SK-N-SH (cell line): ENCODE measurements around the gene PIP5K1C. TPM values are rescaled to one million over a fixed set of nuclear protein-coding genes. Genes with fewer than 3 reads are reported as not detected.

Experiments used
- CTCF ChIA-PET: fragments of 300-600, 350-600 bp; formaldehyde crosslinking; extraction: SDS; loops from one replicate; lab custom pipeline; 2021; lab: Yijun Ruan, JAX
- POLR2A ChIA-PET: fragments of 350-600 bp; sonication (Branson Sonifier 250); formaldehyde crosslinking; extraction: SDS; loops from one replicate; lab custom pipeline; 2020; ENCODE audit warnings: antibody characterized with exemption, inconsistent platforms; lab: Yijun Ruan, JAX
- DNase-seq: peaks from one replicate; pipeline ENCODE4 v3.0.0; 2012
- H2AFZ ChIP-seq: fragments of 200-600 bp; sonication (generic); 2 replicates; pipeline ENCODE4 v1.8.1; 2016; ENCODE audit warnings: antibody characterized with exemption, mild to moderate bottlenecking, low read depth
- H3F3A ChIP-seq: fragments of 200-600 bp; sonication (generic); replicated peaks from 2 replicates; pipeline ENCODE3; 2016; ENCODE audit warnings: antibody characterized with exemption, mild to moderate bottlenecking; ENCODE audit not compliant: insufficient read depth
- H3K27ac ChIP-seq, 2 experiments: fragments of 200-500 bp in 1 of 2; fragments of 200-600 bp in 1 of 2; sonication (Bioruptor generic) in 1 of 2; sonication (generic), shearing (Covaris generic) in 1 of 2; 2 replicates each; pipeline versions ENCODE4 v1.5.1 to v1.6.1; 2014 to 2016; ENCODE audit warnings: low read depth in 2 of 2, inconsistent platforms in 1 of 2, low read length in 1 of 2, mild to moderate bottlenecking in 1 of 2, mixed read lengths in 1 of 2
- H3K27me3 ChIP-seq: fragments of 200-600 bp; sonication (generic), shearing (Covaris generic); 2 replicates; pipeline ENCODE4 v1.6.1; 2016; ENCODE audit warnings: mixed run types; ENCODE audit not compliant: insufficient read depth
- H3K36me3 ChIP-seq, 2 experiments: fragments of 200-500 bp in 1 of 2; fragments of 200-600 bp in 1 of 2; sonication (Bioruptor generic) in 1 of 2; sonication (generic) in 1 of 2; replicated peaks in 1 of 2; 2 replicates each; pipeline versions ENCODE3 to v1.5.1; 2014 to 2016; ENCODE audit warnings: low read length in 1 of 2, mild to moderate bottlenecking in 1 of 2; ENCODE audit not compliant: insufficient read depth in 2 of 2, control insufficient read depth in 1 of 2
- H3K4me1 ChIP-seq, 2 experiments: fragments of 200-500 bp in 1 of 2; fragments of 200-600 bp in 1 of 2; sonication (Bioruptor generic) in 1 of 2; sonication (generic), shearing (Covaris generic) in 1 of 2; 2 replicates each; pipeline versions ENCODE4 v1.5.1 to v1.6.1; 2014 to 2016; ENCODE audit warnings: low read depth in 1 of 2, low read length in 1 of 2, mixed run types in 1 of 2; ENCODE audit not compliant: insufficient read depth in 2 of 2, control insufficient read depth in 1 of 2
- H3K4me2 ChIP-seq: fragments of 200-600 bp; sonication (generic), shearing (Covaris generic); 2 replicates; pipeline ENCODE4 v1.6.1; 2017; ENCODE audit warnings: mixed run types
- H3K4me3 ChIP-seq, 2 experiments: fragments of 200-500 bp in 1 of 2; fragments of 200-600 bp in 1 of 2; sonication (Bioruptor generic) in 1 of 2; sonication (generic), shearing (Covaris generic) in 1 of 2; 2 replicates each; pipeline versions ENCODE4 v1.5.1 to v1.8.1; 2014 to 2016; ENCODE audit warnings: low read depth in 2 of 2, inconsistent platforms in 1 of 2, low read length in 1 of 2, mild to moderate bottlenecking in 1 of 2, mixed read lengths in 1 of 2, moderate library complexity in 1 of 2
- H3K79me2 ChIP-seq: fragments of 200-600 bp; sonication (generic); 2 replicates; pipeline ENCODE4 v1.8.1; 2017; ENCODE audit warnings: mild to moderate bottlenecking; ENCODE audit not compliant: insufficient read depth
- H3K9ac ChIP-seq: fragments of 200-600 bp; sonication (generic); 2 replicates; pipeline ENCODE4 v1.6.1; 2017; ENCODE audit warnings: mixed run types
- H3K9me2 ChIP-seq: fragments of 200-600 bp; sonication (generic); 2 replicates; pipeline ENCODE4 v1.6.1; 2017; ENCODE audit warnings: mixed run types
- H3K9me3 ChIP-seq: fragments of 200-600 bp; sonication (generic); 2 replicates; pipeline ENCODE4 v1.6.1; 2017; ENCODE audit warnings: mixed run types, mild to moderate bottlenecking, moderate library complexity
- H4K20me1 ChIP-seq: fragments of 200-600 bp; sonication (generic); 2 replicates; pipeline ENCODE4 v1.6.1; 2017; ENCODE audit warnings: mild to moderate bottlenecking, mixed run types; ENCODE audit not compliant: insufficient read depth
- CHD2 ChIP-seq: fragments of 150-350 bp; IDR thresholded peaks from 2 replicates; pipeline ENCODE4 v1.6.1; 2018; ENCODE audit warnings: low read length; ENCODE audit not compliant: partially characterized antibody
- ELF1 ChIP-seq: IDR thresholded peaks from 2 replicates; pipeline ENCODE4 v1.4.0; 2012
- EZH2phosphoT487 ChIP-seq: fragments of 200-600 bp; sonication (generic); IDR thresholded peaks from 2 replicates; pipeline ENCODE4 v1.6.1; 2017; ENCODE audit warnings: low read depth, mixed run types, mild to moderate bottlenecking, antibody characterized with exemption, moderate library complexity, borderline replicate concordance
- FOSL2 ChIP-seq: IDR thresholded peaks from 2 replicates; pipeline ENCODE4 v1.4.0; 2012; ENCODE audit warnings: low read depth, mild to moderate bottlenecking, moderate library complexity, borderline replicate concordance
- FOXM1 ChIP-seq: IDR thresholded peaks from 2 replicates; pipeline ENCODE4 v1.4.0; 2012; ENCODE audit warnings: low read depth, mild to moderate bottlenecking
- GABPA ChIP-seq: IDR thresholded peaks from 2 replicates; pipeline ENCODE4 v1.4.0; 2012; ENCODE audit warnings: low read depth, mild to moderate bottlenecking
- GATA2 ChIP-seq: sonication (generic); formaldehyde crosslinking; IDR thresholded peaks from 2 replicates; pipeline ENCODE4 v1.5.0; 2020; ENCODE audit warnings: mild to moderate bottlenecking, missing genetic modification reagents
- JUND ChIP-seq: IDR thresholded peaks from 2 replicates; pipeline ENCODE4 v1.4.0; 2012
- MEF2A ChIP-seq: IDR thresholded peaks from 2 replicates; pipeline ENCODE4 v1.4.0; 2012; ENCODE audit warnings: low read depth, borderline replicate concordance
- MXI1 ChIP-seq: IDR thresholded peaks from 2 replicates; pipeline ENCODE4 v1.6.1; 2012; ENCODE audit warnings: mild to moderate bottlenecking, low read depth, low read length, improper control_type of control experiment
- POLR2AphosphoS5 ChIP-seq: IDR thresholded peaks from 2 replicates; pipeline ENCODE4 v1.6.1; 2012; ENCODE audit warnings: low read depth, low read length
- RAD21 ChIP-seq: IDR thresholded peaks from 2 replicates; pipeline ENCODE4 v1.6.1; 2012; ENCODE audit warnings: mild to moderate bottlenecking, low read length
- RCOR1 ChIP-seq: fragments of 150-350 bp; IDR thresholded peaks from 2 replicates; pipeline ENCODE4 v1.6.1; 2017; ENCODE audit warnings: antibody characterized with exemption, low read length
- RXRA ChIP-seq: IDR thresholded peaks from 2 replicates; pipeline ENCODE4 v1.4.0; 2012; ENCODE audit warnings: low read depth, mild to moderate bottlenecking, borderline replicate concordance
- TAF1 ChIP-seq: IDR thresholded peaks from 2 replicates; pipeline ENCODE4 v1.6.1; 2012; ENCODE audit warnings: low read depth, mild to moderate bottlenecking, low read length, moderate library complexity, borderline replicate concordance
- TCF12 ChIP-seq: IDR thresholded peaks from 2 replicates; pipeline ENCODE4 v1.4.0; 2012
- YY1 ChIP-seq: IDR thresholded peaks from 2 replicates; pipeline ENCODE4 v1.4.0; 2012; ENCODE audit warnings: low read depth, mild to moderate bottlenecking
- WGBS: methylation state at CpG from one replicate; pipeline ENCODE4 v1.1.6; 2017; ENCODE audit warnings: low lambda C conversion rate; 5-methylcytosine and 5-hydroxymethylcytosine counted together
- polyA plus RNA-seq, 3 experiments: library from polyadenylated mRNA; depleted of rRNA; stranded (reverse); fragments of >200 nt; gene quantifications; 2 replicates each; pipeline ENCODE4 v1.2.3, GENCODE V29; 2012
- TF ChIP-seq, protein P1 (sequence below): IDR thresholded peaks from 2 replicates; pipeline ENCODE4 v1.4.0; 2012; ENCODE audit warnings: low read depth
- TF ChIP-seq, protein P2 (sequence below): fragments of 150-350 bp; IDR thresholded peaks from 2 replicates; pipeline ENCODE4 v1.6.1; 2016; ENCODE audit warnings: mild to moderate bottlenecking, low read depth, low read length
- TF ChIP-seq, protein P3 (sequence below): IDR thresholded peaks from 2 replicates; pipeline ENCODE4; 2012
- TF ChIP-seq, protein P4 (sequence below): IDR thresholded peaks from 2 replicates; pipeline ENCODE4 v1.4.0; 2012; ENCODE audit warnings: low read depth, borderline replicate concordance
- TF ChIP-seq, protein P5 (sequence below): fragments of 150-350 bp; IDR thresholded peaks from 2 replicates; pipeline ENCODE4 v1.6.1; 2017; ENCODE audit warnings: antibody characterized with exemption, low read length, low read depth, borderline replicate concordance

Gene PIP5K1C
- polyA plus RNA-seq, 1 of the 3 experiments (the other 2 are of a cell fraction) = 12.3 TPM

DNA sequence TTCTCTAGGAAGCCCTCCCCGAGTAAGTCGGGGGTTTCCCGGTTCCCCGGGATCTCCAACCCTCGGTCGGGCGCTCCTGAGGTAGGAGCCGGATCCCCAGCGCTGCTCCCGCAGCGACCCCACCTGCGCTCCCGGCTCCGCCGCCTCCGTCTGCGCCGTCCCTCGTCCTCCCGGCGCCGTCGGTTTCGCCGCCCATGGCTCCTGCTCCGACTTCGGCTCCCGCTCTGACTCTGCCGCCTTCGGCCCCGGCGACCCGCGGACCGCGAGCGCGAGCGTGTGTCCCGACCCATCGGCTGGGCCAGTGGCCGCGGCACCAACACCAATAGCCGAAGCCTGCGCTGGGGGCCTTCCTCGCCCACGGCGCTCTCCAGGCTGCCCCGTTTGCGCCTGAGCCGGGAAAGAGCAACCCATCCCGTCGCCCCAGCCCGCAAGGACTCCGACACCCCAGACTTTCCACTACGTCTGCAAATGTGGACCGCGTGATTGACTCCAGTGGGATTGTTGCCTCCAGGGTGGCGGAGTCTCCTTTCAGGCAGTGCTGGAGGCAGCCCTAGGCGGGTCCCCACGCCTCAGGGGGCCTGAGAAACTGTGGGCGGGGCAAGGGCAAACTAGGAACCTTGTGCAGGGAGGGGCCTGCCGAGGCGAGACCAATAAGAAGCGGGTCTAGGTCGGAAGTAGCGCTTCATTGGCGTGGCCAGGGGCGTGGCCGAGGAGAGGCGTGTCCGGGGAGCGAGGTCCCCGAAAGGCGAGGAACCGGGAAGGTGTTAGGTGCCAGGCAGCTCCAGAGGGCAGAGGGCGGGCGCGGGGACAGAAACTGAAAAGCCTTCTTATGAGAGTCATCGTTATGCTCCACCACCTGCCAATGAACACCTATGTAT lies 73.6 kb downstream of the PIP5K1C start, which contains the start of gene CACTIN (continued):
- TF ChIP-seq JUND (no peak), GABPA (no peak), YY1 (peak; percentile 54; the same call in 1 of the 2 replicates), RCOR1 (no peak), ELF1 (peak; percentile 79), MXI1 (peak; percentile 84), POLR2AphosphoS5 (peak; percentile 78), CHD2 (no peak)
- TF ChIP-seq, protein P1, sequence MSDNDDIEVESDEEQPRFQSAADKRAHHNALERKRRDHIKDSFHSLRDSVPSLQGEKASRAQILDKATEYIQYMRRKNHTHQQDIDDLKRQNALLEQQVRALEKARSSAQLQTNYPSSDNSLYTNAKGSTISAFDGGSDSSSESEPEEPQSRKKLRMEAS = peak; percentile 49
- TF ChIP-seq, protein P2, sequence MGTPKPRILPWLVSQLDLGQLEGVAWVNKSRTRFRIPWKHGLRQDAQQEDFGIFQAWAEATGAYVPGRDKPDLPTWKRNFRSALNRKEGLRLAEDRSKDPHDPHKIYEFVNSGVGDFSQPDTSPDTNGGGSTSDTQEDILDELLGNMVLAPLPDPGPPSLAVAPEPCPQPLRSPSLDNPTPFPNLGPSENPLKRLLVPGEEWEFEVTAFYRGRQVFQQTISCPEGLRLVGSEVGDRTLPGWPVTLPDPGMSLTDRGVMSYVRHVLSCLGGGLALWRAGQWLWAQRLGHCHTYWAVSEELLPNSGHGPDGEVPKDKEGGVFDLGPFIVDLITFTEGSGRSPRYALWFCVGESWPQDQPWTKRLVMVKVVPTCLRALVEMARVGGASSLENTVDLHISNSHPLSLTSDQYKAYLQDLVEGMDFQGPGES = no peak
- TF ChIP-seq, all 33 proteins: peak for 7

DNA sequence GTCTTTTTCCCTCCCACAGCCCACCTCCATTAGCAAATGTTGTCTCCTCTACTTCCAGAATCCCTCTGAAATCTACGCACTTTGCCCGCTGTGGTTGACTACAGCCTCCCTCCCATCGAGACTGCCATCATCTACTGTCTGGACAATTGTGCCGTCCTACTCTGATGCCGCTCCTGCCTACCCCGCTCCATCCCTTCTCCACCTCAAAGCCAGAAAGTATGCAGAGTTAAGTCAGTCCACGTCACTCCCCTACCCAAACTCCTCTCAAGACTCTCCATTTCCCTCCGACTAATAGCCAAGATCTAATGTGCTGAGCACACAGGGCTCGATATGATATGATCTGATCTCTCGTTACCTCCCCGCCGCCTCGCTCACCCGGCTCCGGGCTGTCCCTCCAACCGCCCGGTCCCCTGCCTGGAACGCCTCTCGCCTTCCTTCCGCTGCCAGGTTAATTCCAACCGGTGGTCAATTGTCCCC lies 74.2 kb downstream of the PIP5K1C start:
- POLR2A ChIA-PET = no interaction called here
- peaks cover 17% of the 10 kb centered on the region for H4K20me1 ChIP-seq
- peak overlapping the region; percentile 86 for H3K9ac ChIP-seq
- no peak for DNase-seq
- CTCF ChIA-PET = interaction anchor here (1.0 to 2.5 kb wide), 2 partner anchors 41 to 81 kb away, joined by 4 to 6 read pairs; partner anchors contain the start of gene GIPC3
- peak overlapping the region in 1 of 2 experiments; percentile 88; a peak in 3 of 4 replicates for H3K27ac ChIP-seq
- H3K27me3 ChIP-seq = no peaks in the 10 kb centered on the region
- no peak for TF ChIP-seq MXI1
- no peak for TF ChIP-seq MEF2A
- TF ChIP-seq TAF1 = no peak
- TF ChIP-seq, protein P3, sequence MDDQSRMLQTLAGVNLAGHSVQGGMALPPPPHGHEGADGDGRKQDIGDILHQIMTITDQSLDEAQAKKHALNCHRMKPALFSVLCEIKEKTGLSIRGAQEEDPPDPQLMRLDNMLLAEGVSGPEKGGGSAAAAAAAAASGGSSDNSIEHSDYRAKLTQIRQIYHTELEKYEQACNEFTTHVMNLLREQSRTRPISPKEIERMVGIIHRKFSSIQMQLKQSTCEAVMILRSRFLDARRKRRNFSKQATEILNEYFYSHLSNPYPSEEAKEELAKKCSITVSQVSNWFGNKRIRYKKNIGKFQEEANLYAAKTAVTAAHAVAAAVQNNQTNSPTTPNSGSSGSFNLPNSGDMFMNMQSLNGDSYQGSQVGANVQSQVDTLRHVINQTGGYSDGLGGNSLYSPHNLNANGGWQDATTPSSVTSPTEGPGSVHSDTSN = no peak
- TF ChIP-seq, protein P4, sequence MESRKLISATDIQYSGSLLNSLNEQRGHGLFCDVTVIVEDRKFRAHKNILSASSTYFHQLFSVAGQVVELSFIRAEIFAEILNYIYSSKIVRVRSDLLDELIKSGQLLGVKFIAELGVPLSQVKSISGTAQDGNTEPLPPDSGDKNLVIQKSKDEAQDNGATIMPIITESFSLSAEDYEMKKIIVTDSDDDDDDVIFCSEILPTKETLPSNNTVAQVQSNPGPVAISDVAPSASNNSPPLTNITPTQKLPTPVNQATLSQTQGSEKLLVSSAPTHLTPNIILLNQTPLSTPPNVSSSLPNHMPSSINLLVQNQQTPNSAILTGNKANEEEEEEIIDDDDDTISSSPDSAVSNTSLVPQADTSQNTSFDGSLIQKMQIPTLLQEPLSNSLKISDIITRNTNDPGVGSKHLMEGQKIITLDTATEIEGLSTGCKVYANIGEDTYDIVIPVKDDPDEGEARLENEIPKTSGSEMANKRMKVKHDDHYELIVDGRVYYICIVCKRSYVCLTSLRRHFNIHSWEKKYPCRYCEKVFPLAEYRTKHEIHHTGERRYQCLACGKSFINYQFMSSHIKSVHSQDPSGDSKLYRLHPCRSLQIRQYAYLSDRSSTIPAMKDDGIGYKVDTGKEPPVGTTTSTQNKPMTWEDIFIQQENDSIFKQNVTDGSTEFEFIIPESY = no peak
- TF ChIP-seq FOXM1 = no peak
- TF ChIP-seq EZH2phosphoT487 = no peak
- no peak for TF ChIP-seq GATA2 (CRISPR knock-in tag)
- TF ChIP-seq TCF12 = no peak
- TF ChIP-seq RXRA = no peak
- no peak for TF ChIP-seq POLR2AphosphoS5
- TF ChIP-seq, protein P5, sequence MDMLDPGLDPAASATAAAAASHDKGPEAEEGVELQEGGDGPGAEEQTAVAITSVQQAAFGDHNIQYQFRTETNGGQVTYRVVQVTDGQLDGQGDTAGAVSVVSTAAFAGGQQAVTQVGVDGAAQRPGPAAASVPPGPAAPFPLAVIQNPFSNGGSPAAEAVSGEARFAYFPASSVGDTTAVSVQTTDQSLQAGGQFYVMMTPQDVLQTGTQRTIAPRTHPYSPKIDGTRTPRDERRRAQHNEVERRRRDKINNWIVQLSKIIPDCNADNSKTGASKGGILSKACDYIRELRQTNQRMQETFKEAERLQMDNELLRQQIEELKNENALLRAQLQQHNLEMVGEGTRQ = no peak
- TF ChIP-seq ELF1 = no peak
- TF ChIP-seq JUND = no peak
- TF ChIP-seq FOSL2 = no peak
- TF ChIP-seq RAD21 = no peak
- H2AFZ ChIP-seq = no peak overlapping the region; the same call in 1 of the 2 replicates
- H3K9me2 ChIP-seq = no peaks in the 10 kb centered on the region
- under 1% methylated on average over 20 of the region's 21 CpGs for WGBS
- peaks cover 8 to 11% of the 10 kb centered on the region in 2 experiments; a peak in 2 of 4 replicates for H3K4me1 ChIP-seq
- H3K79me2 ChIP-seq = peaks cover 38% of the 10 kb centered on the region
- H3K4me3 ChIP-seq = peak overlapping the region; percentile 85 to 94
- H3K36me3 ChIP-seq = peaks cover 0 to 7% of the 10 kb centered on the region in 2 experiments
- no peaks in the 10 kb centered on the region for H3K9me3 ChIP-seq
- peaks cover 8% of the 10 kb centered on the region for H3F3A ChIP-seq
- H3K4me2 ChIP-seq = peak overlapping the region; percentile 99
